BJ (cell line): ENCODE measurements around the gene DRAP1. TPM values are rescaled to one million over a fixed set of nuclear protein-coding genes. Genes with fewer than 3 reads are reported as not detected.

ENCODE experiments used
- CTCF ChIA-PET: fragments of 350-600 bp; formaldehyde crosslinking; extraction: SDS; loops from one replicate; lab custom pipeline; 2021; ENCODE audit warnings: antibody characterized with exemption, inconsistent platforms; lab: Yijun Ruan, JAX
- POLR2A ChIA-PET: fragments of 300-600 bp; sonication (Branson Sonifier 250); formaldehyde crosslinking; extraction: SDS; loops from one replicate; lab custom pipeline; 2021; ENCODE audit warnings: antibody characterized with exemption; lab: Charles Lee
- DNase-seq: peaks from one replicate; pipeline ENCODE4 v3.0.0-alpha.2; 2011; ENCODE audit warnings: low read depth
- H3K27me3 ChIP-seq: 2 replicates; pipeline ENCODE4 v1.6.0; 2011; ENCODE audit warnings: low read length; ENCODE audit not compliant: control insufficient read depth, insufficient read depth
- H3K36me3 ChIP-seq: 2 replicates; pipeline ENCODE4 v1.5.1; 2011; ENCODE audit warnings: low read length; ENCODE audit not compliant: control insufficient read depth, insufficient read depth
- H3K4me3 ChIP-seq: 2 replicates; pipeline ENCODE4 v1.5.1; 2011; ENCODE audit warnings: low read depth, mild to moderate bottlenecking, control low read depth, low read length
- CTCF ChIP-seq: IDR thresholded peaks from 2 replicates; pipeline ENCODE4 v1.5.1; 2011; ENCODE audit warnings: low read depth, mild to moderate bottlenecking, control low read depth, inconsistent platforms, low read length, moderate library complexity; ENCODE audit not compliant: insufficient read depth
- polyA plus RNA-seq: library from polyadenylated mRNA; depleted of rRNA; stranded (reverse); fragments of >200 nt; gene quantifications from 2 replicates; pipeline ENCODE4 v1.2.3, GENCODE V29; 2011

The DRAP1 gene
- polyA plus RNA-seq, 1 experiment = 137 TPM

GRCh38 chr11:65931773-65932557 is 12.7 kb downstream of the DRAP1 start:
- Histone ChIP-seq H3K27me3 (no peaks in the 10 kb centered on the region), H3K4me3 (no peak overlapping the region), H3K36me3 (no peaks in the 10 kb centered on the region)
- DNase-seq = no peak
- CTCF ChIA-PET = interaction anchor here (0.6 to 2.0 kb wide), 2 partner anchors 47 to 290 kb away, joined by 3 to 7 read pairs; no protein-coding TSS in a partner anchor
- POLR2A ChIA-PET = no interaction called here
- no peak for TF ChIP-seq CTCF

- no peak for TF ChIP-seq CTCF
- no peaks in the 10 kb centered on the region for H3K36me3 ChIP-seq
- H3K4me3 ChIP-seq = no peak overlapping the region
- CTCF ChIA-PET = interaction anchor here (0.6 to 2.0 kb wide), 2 partner anchors 48 to 290 kb away, joined by 3 to 7 read pairs; no protein-coding TSS in a partner anchor
- POLR2A ChIA-PET = no interaction called here
- DNase-seq = no peak
- H3K27me3 ChIP-seq = no peaks in the 10 kb centered on the region
Observed at GRCh38 chr11:65932558-65932919, 13.3 kb downstream of the DRAP1 start.

GRCh38 chr11:65934014-65934413 is 14.8 kb downstream of the DRAP1 start:
- no peak for DNase-seq
- CTCF ChIA-PET = no interaction called here
- Histone ChIP-seq H3K4me3 (no peak overlapping the region), H3K36me3 (no peaks in the 10 kb centered on the region), H3K27me3 (no peaks in the 10 kb centered on the region)
- POLR2A ChIA-PET = no interaction called here
- TF ChIP-seq CTCF = no peak

- CTCF ChIA-PET = no interaction called here
- no peak for TF ChIP-seq CTCF
- no peak for DNase-seq
- Histone ChIP-seq H3K27me3 (no peaks in the 10 kb centered on the region), H3K4me3 (no peak overlapping the region), H3K36me3 (no peaks in the 10 kb centered on the region)
- POLR2A ChIA-PET = no interaction called here
Observed at GRCh38 chr11:65937766-65938165, 18.5 kb downstream of the DRAP1 start.

GRCh38 chr11:65941720-65942310 is 22.6 kb downstream of the DRAP1 start:
- Histone ChIP-seq H3K27me3 (no peaks in the 10 kb centered on the region), H3K4me3 (no peak overlapping the region), H3K36me3 (no peaks in the 10 kb centered on the region)
- POLR2A ChIA-PET = no interaction called here
- CTCF ChIA-PET = interaction anchor here (1.1 kb wide), 2 partner anchors 11 to 58 kb away, joined by 3 read pairs; no protein-coding TSS in a partner anchor
- no peak for TF ChIP-seq CTCF
- no peak for DNase-seq
